GM12875 (cell line): ENCODE data around the gene PPP1R1A.

ENCODE experiments used
- H3K4me3 ChIP-seq: one replicate; pipeline ENCODE4 v1.5.1; 2011; ENCODE audit warnings: low read depth, low read length, control low read depth
- CTCF ChIP-seq: IDR thresholded peaks from 2 replicates; pipeline ENCODE4 v1.5.1; 2011; ENCODE audit warnings: low read depth, mild to moderate bottlenecking, control low read depth, inconsistent platforms, low read length, moderate library complexity, borderline replicate concordance; ENCODE audit not compliant: insufficient read depth

Gene PPP1R1A

DNA sequence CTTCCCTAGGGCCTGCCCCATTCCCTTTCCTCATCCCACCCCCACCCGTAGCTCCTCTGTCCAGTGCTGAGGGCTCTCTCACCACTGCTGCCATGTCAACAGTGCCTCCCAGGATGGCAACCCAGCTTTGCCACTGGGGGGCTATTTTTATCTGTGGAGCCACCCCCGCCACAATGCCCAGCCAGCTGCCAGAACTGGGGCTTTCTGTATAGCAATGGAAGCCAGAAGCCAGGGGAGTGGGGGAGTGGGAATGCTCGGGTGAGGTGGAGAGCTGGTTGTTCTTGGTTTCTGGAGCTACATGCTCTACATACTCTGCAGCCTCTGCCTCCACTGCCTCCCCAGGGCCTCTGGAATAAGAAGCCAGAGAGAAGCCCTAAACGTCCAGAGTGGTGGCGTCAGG, 30.1 kb downstream of the PPP1R1A start:
- TF ChIP-seq CTCF, result no peak
- no peak overlapping the region for H3K4me3 ChIP-seq

DNA sequence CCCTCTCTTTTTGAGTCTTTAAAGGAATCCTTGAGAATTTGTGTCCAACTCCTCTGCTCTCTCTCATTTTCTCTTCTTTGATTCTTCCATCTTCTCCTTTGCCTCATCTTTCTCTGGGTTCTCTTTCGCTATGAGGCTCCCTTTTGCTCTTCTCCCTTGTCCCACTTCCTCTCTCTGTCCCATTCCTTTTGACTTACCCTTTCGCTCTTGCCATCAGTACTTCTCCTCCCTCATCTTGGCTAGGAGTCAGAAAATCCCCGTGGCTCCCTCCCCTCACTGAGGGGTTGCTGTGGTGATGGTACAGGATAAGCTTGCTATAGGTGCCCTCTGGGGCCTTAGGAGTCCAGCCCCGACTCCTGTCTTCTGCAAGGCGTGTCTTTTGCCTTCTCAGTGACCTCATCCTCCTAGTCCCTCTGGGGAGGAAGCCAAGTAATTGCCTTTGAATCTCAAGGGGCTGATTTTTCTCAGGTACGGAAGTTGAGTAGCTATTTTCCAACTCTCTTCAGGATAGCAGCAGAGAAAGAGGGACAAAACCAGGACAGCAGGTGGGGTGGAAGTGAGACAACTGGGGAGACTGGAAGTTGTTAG, 32.7 kb downstream of the PPP1R1A start:
- no peak for TF ChIP-seq CTCF
- no peak overlapping the region for H3K4me3 ChIP-seq

- H3K4me3 ChIP-seq, result no peak overlapping the region
- TF ChIP-seq CTCF, result no peak
Observed at GRCh38 chr12:54549774-54550451, 38.5 kb downstream of the PPP1R1A start.

DNA sequence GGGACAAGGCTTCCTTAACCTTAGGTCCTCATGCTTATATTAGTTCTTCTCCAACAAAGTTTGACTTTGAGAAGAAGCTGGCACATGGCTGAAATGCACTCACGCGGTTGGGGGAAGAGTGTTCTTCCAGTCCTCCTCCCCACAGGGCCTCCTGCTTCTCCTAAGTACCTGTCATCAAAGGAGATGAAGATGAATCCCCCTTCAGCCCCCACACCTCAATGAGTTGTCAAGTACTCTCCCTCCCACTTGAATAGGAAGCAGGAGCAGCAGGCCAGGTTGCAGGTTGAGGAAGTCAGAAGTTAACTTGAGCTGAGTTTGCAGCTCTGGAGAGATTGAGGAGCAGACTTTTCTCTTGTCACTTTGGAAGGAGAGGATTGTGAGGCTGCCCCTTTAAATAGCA, 41.9 kb downstream of the PPP1R1A start:
- TF ChIP-seq CTCF, result no peak
- H3K4me3 ChIP-seq, result no peak overlapping the region

DNA sequence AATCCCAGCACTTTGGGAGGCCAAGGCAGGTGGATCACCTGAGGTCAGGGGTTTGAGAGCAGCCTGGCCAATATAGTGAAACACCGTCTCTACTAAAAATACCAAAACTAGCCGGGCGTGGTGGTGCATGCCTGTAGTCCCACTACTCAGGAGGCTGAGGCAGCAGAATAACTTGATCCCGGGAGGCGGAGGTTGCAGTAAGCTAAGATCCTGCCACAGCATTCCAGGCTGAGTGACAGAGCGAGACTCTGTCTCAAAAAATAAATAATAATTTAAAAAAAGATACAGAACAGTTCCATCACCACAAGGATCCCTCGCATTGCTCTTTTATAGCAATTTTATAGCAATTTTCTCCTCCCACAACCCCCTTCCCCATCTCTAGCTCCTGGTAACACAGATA, 43.7 kb downstream of the PPP1R1A start:
- H3K4me3 ChIP-seq, result no peak overlapping the region
- TF ChIP-seq CTCF, result no peak

DNA sequence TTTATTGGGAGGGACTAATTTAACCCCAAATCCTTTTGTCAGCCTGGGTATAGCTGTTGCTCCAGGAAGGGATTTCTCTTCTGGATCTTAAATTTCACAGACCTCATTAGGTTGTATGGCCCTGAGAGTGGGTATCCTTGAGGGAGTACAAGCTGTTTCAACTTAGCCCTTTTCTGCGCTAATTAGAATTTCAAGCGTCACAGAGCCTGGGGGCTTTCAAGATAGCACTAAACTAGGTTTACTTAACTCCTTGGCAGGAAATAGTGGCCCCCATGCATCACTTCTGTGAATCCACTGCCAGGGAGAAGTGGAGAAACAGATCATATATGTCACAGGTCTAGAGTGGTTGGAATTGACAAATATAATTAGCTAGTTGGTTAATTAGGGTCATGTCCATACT, 44.9 kb downstream of the PPP1R1A start:
- TF ChIP-seq CTCF, result no peak

GRCh38 chr12:54541751-54542290, 46.6 kb downstream of the PPP1R1A start:
- no peak overlapping the region for H3K4me3 ChIP-seq
- TF ChIP-seq CTCF, result no peak

More for the DNA sequence above, 44.9 kb downstream of the PPP1R1A start:
- no peak overlapping the region for H3K4me3 ChIP-seq
